GM12891 (cell line): ENCODE data around the gene RALGAPA2.

Experiments
- POLR2A ChIP-seq: IDR thresholded peaks from 2 replicates; pipeline ENCODE4 v1.6.1; 2011; ENCODE audit warnings: low read depth, low read length, control low read depth
- POLR2AphosphoS5 ChIP-seq: IDR thresholded peaks from 2 replicates; pipeline ENCODE4 v1.6.1; 2011; ENCODE audit warnings: low read depth, low read length, control low read depth
- SPI1 ChIP-seq: IDR thresholded peaks from 2 replicates; pipeline ENCODE4 v1.6.1; 2011; ENCODE audit warnings: low read depth, low read length, control low read depth

GRCh38 chr20:20530428-20531151 is 181.9 kb downstream of the RALGAPA2 start:
- TF ChIP-seq POLR2A (no peak), POLR2AphosphoS5 (no peak), SPI1 (no peak)
